H9 (cell line): Measurements from ENCODE around the gene AVEN. TPM values are rescaled to one million over a fixed set of nuclear protein-coding genes. Genes with fewer than 3 reads are reported as not detected.

Experiments
- DNase-seq: peaks from one replicate; pipeline ENCODE4 v3.0.0-alpha.2; 2017
- H2AFZ ChIP-seq: one replicate; pipeline ENCODE4 v1.6.1; 2013; ENCODE audit warnings: mild to moderate bottlenecking, low read length, control low read depth, moderate library complexity
- H2AK5ac ChIP-seq: 2 replicates; pipeline ENCODE4 v1.6.1; 2013; ENCODE audit warnings: low read length, control low read depth, mixed read lengths; ENCODE audit not compliant: insufficient read length
- H2BK120ac ChIP-seq: one replicate; pipeline ENCODE4 v1.6.1; 2013; ENCODE audit warnings: low read depth, mild to moderate bottlenecking, low read length, control low read depth, inconsistent platforms; ENCODE audit not compliant: poor library complexity, severe bottlenecking
- H2BK12ac ChIP-seq: 2 replicates; pipeline ENCODE4 v1.6.1; 2013; ENCODE audit warnings: low read length, control low read depth, mixed read lengths, low read depth; ENCODE audit not compliant: insufficient read length
- H2BK15ac ChIP-seq: 2 replicates; pipeline ENCODE4 v1.6.1; 2013; ENCODE audit warnings: low read depth, low read length, control low read depth
- H2BK20ac ChIP-seq: one replicate; pipeline ENCODE4 v1.6.1; 2013; ENCODE audit warnings: low read depth, mild to moderate bottlenecking, low read length, control low read depth, inconsistent platforms; ENCODE audit not compliant: poor library complexity, severe bottlenecking
- H2BK5ac ChIP-seq: 2 replicates; pipeline ENCODE4 v1.6.1; 2013; ENCODE audit warnings: low read length, control low read depth, mixed read lengths; ENCODE audit not compliant: insufficient read length
- H3K14ac ChIP-seq: 2 replicates; pipeline ENCODE4 v1.6.1; 2013; ENCODE audit warnings: low read length, control low read depth; ENCODE audit not compliant: insufficient read depth
- H3K18ac ChIP-seq: 2 replicates; pipeline ENCODE4 v1.6.1; 2013; ENCODE audit warnings: low read depth, mild to moderate bottlenecking, mixed read lengths, low read length, control low read depth; ENCODE audit not compliant: insufficient read length
- H3K23ac ChIP-seq: 2 replicates; pipeline ENCODE4 v1.6.1; 2013; ENCODE audit warnings: low read length, control low read depth, mixed read lengths, low read depth; ENCODE audit not compliant: insufficient read length
- H3K23me2 ChIP-seq: 2 replicates; pipeline ENCODE4 v1.6.1; 2013; ENCODE audit warnings: low read depth, mild to moderate bottlenecking, mixed read lengths, low read length, control low read depth; ENCODE audit not compliant: insufficient read length, poor library complexity, severe bottlenecking
- H3K27ac ChIP-seq: 2 replicates; pipeline ENCODE4 v1.5.1; 2013; ENCODE audit warnings: low read length, control low read depth, mixed read lengths, low read depth; ENCODE audit not compliant: insufficient read length
- H3K27me3 ChIP-seq: 2 replicates; pipeline ENCODE4 v1.6.1; 2013; ENCODE audit warnings: low read length, control low read depth, inconsistent platforms; ENCODE audit not compliant: insufficient read depth
- H3K4ac ChIP-seq: 2 replicates; pipeline ENCODE4 v1.6.1; 2013; ENCODE audit warnings: low read depth, mild to moderate bottlenecking, control low read depth, inconsistent platforms, low read length, moderate library complexity
- H3K4me1 ChIP-seq: 2 replicates; pipeline ENCODE4 v1.6.1; 2013; ENCODE audit warnings: low read length, control low read depth, inconsistent platforms; ENCODE audit not compliant: insufficient read depth
- H3K4me2 ChIP-seq: 2 replicates; pipeline ENCODE4 v1.6.1; 2013; ENCODE audit warnings: low read length, control low read depth, mixed read lengths; ENCODE audit not compliant: insufficient read length, insufficient read depth
- H3K56ac ChIP-seq: 2 replicates; pipeline ENCODE4 v1.6.1; 2013; ENCODE audit warnings: low read depth, mild to moderate bottlenecking, mixed read lengths, low read length, control low read depth; ENCODE audit not compliant: insufficient read length
- H3K79me1 ChIP-seq: 2 replicates; pipeline ENCODE4 v1.6.1; 2013; ENCODE audit warnings: low read depth, mild to moderate bottlenecking, moderate library complexity, low read length, control low read depth, inconsistent platforms; ENCODE audit not compliant: insufficient read depth, poor library complexity, severe bottlenecking
- H3K79me2 ChIP-seq: 2 replicates; pipeline ENCODE4 v1.6.1; 2013; ENCODE audit warnings: low read length, control low read depth, inconsistent platforms; ENCODE audit not compliant: insufficient read depth
- H3K9ac ChIP-seq: 2 replicates; pipeline ENCODE4 v1.6.1; 2013; ENCODE audit warnings: low read length, control low read depth, mixed read lengths; ENCODE audit not compliant: insufficient read length; ENCODE audit errors: extremely low read depth
- H3K9me3 ChIP-seq: one replicate; pipeline ENCODE4 v1.6.1; 2013; ENCODE audit warnings: low read depth, low read length, inconsistent platforms; ENCODE audit not compliant: control insufficient read depth
- H3T11ph ChIP-seq: one replicate; pipeline ENCODE4 v1.6.1; 2013; ENCODE audit warnings: mild to moderate bottlenecking, low read length, control low read depth, inconsistent platforms
- H4K20me1 ChIP-seq: one replicate; pipeline ENCODE4 v1.6.1; 2013; ENCODE audit not compliant: control insufficient read depth, insufficient read length, insufficient read depth
- H4K5ac ChIP-seq: 2 replicates; pipeline ENCODE4 v1.6.1; 2013; ENCODE audit warnings: low read depth, mild to moderate bottlenecking, mixed read lengths, low read length, control low read depth; ENCODE audit not compliant: insufficient read length
- H4K8ac ChIP-seq: replicated peaks from 2 replicates; pipeline ENCODE4 v1.6.1; 2013; ENCODE audit warnings: low read length, control low read depth, mixed read lengths, low read depth; ENCODE audit not compliant: insufficient read length
- H4K91ac ChIP-seq: 2 replicates; pipeline ENCODE4 v1.6.1; 2013; ENCODE audit warnings: low read depth, mild to moderate bottlenecking, moderate library complexity, mixed read lengths, low read length, control low read depth; ENCODE audit not compliant: insufficient read length
- H3K27ac Mint-ChIP-seq, 3 experiments: 2 replicates in 2 of 3; 3 replicates in 1 of 3; pipeline ENCODE4 v1.8.0; 2020 to 2021; ENCODE audit warnings: mixed read lengths in 3 of 3, mild to moderate bottlenecking in 1 of 3, moderate library complexity in 1 of 3
- H3K27me3 Mint-ChIP-seq: 2 replicates; pipeline ENCODE4 v1.8.0; 2021; ENCODE audit warnings: low read depth, mild to moderate bottlenecking, moderate library complexity, mixed read lengths
- H3K36me3 Mint-ChIP-seq, 3 experiments: 2 replicates in 2 of 3; 3 replicates in 1 of 3; pipeline ENCODE4 v1.8.0; 2020 to 2021; ENCODE audit warnings: low read depth in 3 of 3, mixed read lengths in 3 of 3; ENCODE audit not compliant: insufficient read depth in 1 of 3
- H3K4me1 Mint-ChIP-seq, 2 experiments: 2 replicates each; pipeline ENCODE4 v1.8.0; 2020; ENCODE audit warnings: mixed read lengths in 2 of 2
- H3K4me3 Mint-ChIP-seq, 2 experiments: 2 replicates in 1 of 2; 3 replicates in 1 of 2; pipeline ENCODE4 v1.8.0; 2020 to 2021; ENCODE audit warnings: mild to moderate bottlenecking in 2 of 2, mixed read lengths in 2 of 2, moderate library complexity in 1 of 2
- H3K9me3 Mint-ChIP-seq, 2 experiments: 2 replicates in 1 of 2; 3 replicates in 1 of 2; pipeline ENCODE4 v1.8.0; 2020; ENCODE audit warnings: mild to moderate bottlenecking in 2 of 2, mixed read lengths in 2 of 2, moderate library complexity in 1 of 2
- WGBS: extraction: QIAGEN DNeasy Blood & Tissue Kit; methylation state at CpG from one replicate; pipeline ENCODE4 v1.1.7; 2013; ENCODE audit warnings: missing lambda C conversion rate, low lambda C conversion rate, mixed read lengths; ENCODE audit not compliant: insufficient read length; ENCODE audit errors: extremely low coverage; 5-methylcytosine and 5-hydroxymethylcytosine counted together
- total RNA-seq: library from RNA; stranded (reverse); gene quantifications from 2 replicates; pipeline ENCODE4 v1.2.1, GENCODE V29; 2021
- TF ChIP-seq, protein P1 (sequence below): fragments of 200-600 bp; sonication (generic); conservative IDR thresholded peaks from 3 replicates; pipeline ENCODE4 v1.8.0; 2021; ENCODE audit warnings: antibody characterized with exemption, mild to moderate bottlenecking

AVEN gene
- total RNA-seq, 1 experiment from 2014 or later = 16.1 TPM

DNA sequence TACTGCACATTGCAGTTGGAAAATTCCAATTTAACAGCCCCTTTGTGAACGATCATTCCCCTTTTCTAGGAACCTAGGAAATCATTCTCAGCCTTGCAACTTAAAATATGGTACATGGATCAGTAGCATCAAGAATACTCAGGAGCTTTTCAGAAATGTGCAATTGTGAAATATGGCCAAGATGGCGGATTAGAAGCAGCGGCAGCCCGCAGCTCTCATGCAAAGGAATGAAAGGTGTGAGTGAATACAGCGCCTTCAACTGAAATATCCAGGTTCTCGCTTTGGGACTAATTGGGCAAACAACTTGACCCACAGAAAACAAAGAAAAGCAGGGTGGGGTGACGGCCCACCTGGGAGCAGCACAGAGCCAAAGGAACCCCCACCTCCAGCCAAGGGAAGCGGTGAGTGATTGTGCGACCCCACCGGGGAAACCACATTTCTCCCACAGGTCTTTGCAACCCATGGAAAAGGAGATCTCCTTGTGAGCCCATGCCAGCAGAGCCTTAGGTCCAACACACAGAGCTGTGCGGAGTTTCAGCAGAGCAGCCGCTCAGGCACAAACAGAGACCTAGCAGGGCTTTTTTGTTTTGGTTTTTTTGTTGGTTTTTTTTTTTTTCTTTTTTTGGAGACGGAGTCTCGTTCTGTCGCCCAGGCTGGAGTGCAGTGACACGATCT is 7.6 kb upstream of the AVEN start:
- Histone ChIP-seq H3K79me1 (no peaks in the 10 kb centered on the region), H4K5ac (no peak overlapping the region), H2BK120ac (no peak overlapping the region), H2AFZ (no peak overlapping the region), H2BK20ac (no peak overlapping the region), H4K20me1 (no peaks in the 10 kb centered on the region), H4K91ac (no peak overlapping the region), H2BK12ac (no peak overlapping the region), H3K27ac (no peak overlapping the region), H3K23me2 (no peaks in the 10 kb centered on the region), H3K27me3 (peaks cover 2% of the 10 kb centered on the region; the same call in 1 of the 2 replicates), H3T11ph (no peak overlapping the region), H3K9ac (no peak overlapping the region), H3K14ac (no peak overlapping the region), H3K79me2 (no peaks in the 10 kb centered on the region), H4K8ac (no peak overlapping the region), H3K18ac (no peak overlapping the region), H2AK5ac (no peak overlapping the region), H2BK5ac (no peak overlapping the region), H3K23ac (no peak overlapping the region), H3K4ac (no peak overlapping the region), H2BK15ac (no peak overlapping the region), H3K9me3 (no peaks in the 10 kb centered on the region), H3K56ac (no peak overlapping the region), H3K4me1 (no peaks in the 10 kb centered on the region; the same call in 1 of the 2 replicates), H3K4me2 (no peak overlapping the region)
- Mint-ChIP-seq H3K4me3 (no peak overlapping the region), H3K36me3 (peaks cover 0 to 14% (median 9%) of the 10 kb centered on the region in 3 experiments; a peak in 5 of 7 replicates), H3K27ac (no peak overlapping the region), H3K9me3 (peaks cover 15 to 21% of the 10 kb centered on the region in 2 experiments), H3K4me1 (no peaks in the 10 kb centered on the region), H3K27me3 (peaks cover 10% of the 10 kb centered on the region; the same call in 1 of the 2 replicates)
- WGBS = no CpG with 5 or more reads among the region's 16 CpGs
- TF ChIP-seq, protein P1, sequence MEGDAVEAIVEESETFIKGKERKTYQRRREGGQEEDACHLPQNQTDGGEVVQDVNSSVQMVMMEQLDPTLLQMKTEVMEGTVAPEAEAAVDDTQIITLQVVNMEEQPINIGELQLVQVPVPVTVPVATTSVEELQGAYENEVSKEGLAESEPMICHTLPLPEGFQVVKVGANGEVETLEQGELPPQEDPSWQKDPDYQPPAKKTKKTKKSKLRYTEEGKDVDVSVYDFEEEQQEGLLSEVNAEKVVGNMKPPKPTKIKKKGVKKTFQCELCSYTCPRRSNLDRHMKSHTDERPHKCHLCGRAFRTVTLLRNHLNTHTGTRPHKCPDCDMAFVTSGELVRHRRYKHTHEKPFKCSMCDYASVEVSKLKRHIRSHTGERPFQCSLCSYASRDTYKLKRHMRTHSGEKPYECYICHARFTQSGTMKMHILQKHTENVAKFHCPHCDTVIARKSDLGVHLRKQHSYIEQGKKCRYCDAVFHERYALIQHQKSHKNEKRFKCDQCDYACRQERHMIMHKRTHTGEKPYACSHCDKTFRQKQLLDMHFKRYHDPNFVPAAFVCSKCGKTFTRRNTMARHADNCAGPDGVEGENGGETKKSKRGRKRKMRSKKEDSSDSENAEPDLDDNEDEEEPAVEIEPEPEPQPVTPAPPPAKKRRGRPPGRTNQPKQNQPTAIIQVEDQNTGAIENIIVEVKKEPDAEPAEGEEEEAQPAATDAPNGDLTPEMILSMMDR = no peak
- no peak for DNase-seq
